Activated effector memory CD4-positive, alpha-beta T cell treated with Interleukin-2 at 50 U/mL for 16 hours (primary cell): Measurements from ENCODE around the gene CCDC171.

Source experiments
- DNase-seq: peaks from one replicate; pipeline ENCODE4 v3.0.0-alpha.2; 2020

The CCDC171 gene

DNA sequence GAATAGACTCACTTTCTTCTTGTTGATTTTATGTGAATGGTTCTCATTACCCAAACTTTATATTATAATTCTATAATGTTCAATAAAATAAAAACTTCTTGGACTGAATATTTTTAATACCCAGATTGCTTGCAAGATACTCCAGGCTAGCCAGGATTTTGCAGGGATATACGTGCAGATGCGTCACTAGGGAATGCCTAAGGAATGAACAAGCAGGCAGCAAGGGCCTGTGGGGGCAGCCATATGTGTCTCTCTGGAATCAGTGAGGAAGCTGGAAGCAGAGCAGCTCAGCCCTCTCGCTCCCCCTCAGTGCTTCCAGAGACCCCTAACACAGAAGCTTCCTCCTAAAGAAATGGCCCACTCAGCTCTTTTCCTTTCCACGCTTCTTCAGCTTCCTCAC is 457.4 kb downstream of the CCDC171 start:
- DNase-seq = no peak

DNA sequence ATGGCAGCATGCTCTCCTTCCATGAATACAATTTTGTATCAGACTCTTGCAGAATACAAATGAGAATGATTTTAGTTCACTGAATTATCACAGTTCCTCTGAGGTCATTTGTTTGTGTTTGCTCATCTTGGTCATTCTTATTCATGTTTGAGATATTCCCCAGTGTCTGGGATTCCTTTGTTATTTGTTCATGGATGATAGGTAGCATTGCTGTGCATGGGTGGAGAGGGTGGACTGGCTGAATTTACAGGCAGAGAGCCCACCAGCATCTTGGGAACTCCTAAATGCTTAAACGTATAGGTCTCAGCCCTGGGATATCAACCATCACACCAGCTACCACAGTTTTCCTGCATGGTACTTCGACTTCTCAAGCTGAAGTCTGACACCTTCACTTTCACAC is 459.8 kb downstream of the CCDC171 start:
- no peak for DNase-seq

DNA sequence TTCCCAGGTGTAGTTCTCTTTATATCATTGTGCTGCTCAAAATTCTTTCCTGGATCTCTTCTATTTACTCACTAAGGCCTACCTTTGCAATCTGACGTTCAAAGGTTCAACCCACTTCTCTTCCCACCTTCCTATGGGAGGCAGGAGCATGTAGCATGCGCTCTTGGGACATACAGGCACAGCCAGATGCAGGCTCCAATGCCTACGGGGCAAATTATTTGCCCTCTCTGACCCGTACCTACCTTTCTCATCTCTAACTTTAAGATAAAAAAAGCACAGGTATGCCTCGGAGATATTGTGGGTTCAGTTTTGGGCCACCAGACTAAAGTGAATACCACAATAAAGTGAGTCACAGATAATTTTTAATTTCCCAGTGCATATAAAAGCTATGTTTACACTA is 460.5 kb downstream of the CCDC171 start:
- DNase-seq = no peak

DNA sequence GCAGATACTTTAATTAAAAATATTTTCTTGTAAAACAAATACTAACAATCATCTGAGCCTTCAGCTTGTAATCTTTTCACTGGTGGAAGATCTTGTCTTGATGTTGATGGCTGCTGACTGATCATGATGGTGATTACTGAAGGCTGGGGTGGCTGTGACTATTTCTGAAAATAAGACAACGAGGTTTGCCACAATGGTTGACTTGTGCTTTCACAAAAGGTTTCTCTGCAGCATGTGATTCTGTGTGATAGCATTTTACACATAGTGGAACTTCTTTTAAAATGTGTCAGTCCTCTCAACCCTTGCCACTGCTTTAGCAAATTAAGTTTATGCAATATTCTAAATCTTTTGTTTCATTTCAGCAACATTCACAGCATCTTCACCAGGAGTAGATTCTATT is 461.0 kb downstream of the CCDC171 start:
- DNase-seq = no peak

DNA sequence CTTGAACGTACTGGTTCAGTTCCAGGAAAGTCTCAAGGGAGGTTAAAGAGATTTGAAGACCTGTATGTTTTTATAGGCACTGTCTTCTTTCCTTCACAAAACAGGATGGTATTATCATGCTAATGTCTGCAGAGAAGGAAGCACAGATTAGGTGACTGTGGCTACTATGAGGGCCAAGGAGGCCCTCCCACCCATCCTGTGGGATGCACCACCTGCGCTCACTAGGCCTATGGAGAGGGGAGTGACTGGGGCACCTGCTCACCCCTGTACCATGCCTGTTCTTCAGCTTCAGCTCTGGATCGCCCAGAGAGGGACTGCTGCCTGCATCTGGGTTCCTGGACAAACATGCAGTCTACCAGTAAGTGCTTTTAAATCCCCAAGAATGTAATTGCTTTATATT is 469.4 kb downstream of the CCDC171 start:
- no peak for DNase-seq

DNA sequence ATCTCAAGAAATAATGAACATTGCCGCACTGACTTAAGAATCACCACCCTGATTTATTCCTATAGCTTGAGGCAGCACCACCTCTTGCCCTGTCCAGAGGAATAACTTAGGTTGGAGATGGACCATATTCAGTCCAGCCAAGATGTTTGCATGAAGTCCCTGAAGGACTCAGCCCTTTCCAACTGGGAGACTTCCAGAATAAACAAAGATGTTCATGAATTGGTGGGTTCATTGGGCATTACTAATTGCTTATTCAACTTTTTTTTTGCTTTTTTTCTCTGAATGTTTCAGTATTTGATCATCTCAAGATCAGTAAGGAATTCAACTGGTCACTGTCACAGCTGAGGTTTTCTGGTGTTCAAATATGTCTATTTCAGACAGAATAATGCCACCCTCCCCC is 470.6 kb downstream of the CCDC171 start:
- DNase-seq = no peak
